Measurements from ENCODE around the gene FRMD3.

- TF ChIP-seq POLR2A (IDR thresholded peaks at IDR 0.05; ENCODE audit: low read depth) (no peak), EP300 (IDR thresholded peaks at IDR 0.05) (no peak), CTCF (IDR thresholded peaks at IDR 0.05) (no peak)
Measured at GRCh38 chr9:83384214-83384613, 154.0 kb downstream of the FRMD3 start.
